Amniotic stem cell (primary cell): ENCODE measurements around the gene MICAL3.

Experiments
- DNase-seq: peaks from one replicate; lab custom pipeline; 2025; lab: John Stamatoyannopoulos, UW

Gene MICAL3

GRCh38 chr22:17817511-17818065, 206.8 kb downstream of the MICAL3 start:
- DNase-seq = no peak

DNA sequence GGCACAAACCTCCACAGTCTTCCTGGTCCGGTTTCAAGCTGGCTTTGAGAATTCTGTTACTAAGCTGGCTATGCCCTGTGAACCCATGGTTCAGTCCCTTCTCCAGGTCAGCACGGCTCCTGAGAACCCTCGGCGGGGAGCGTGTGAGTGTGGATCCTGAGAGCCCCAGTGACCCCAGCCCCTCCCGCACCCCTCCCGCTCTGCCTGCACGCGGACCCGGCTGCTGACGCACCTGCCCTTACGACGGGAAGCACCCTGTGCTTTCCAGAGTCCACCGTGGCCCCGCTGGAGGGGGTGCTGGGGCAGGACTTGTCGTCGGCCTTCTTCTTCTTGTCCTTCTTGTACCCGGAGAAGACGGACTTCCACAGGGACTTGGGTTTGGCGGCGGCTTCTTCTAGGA, 207.3 kb downstream of the MICAL3 start:
- DNase-seq = no peak

GRCh38 chr22:17816649-17817048, 207.7 kb downstream of the MICAL3 start:
- DNase-seq = no peak

DNA sequence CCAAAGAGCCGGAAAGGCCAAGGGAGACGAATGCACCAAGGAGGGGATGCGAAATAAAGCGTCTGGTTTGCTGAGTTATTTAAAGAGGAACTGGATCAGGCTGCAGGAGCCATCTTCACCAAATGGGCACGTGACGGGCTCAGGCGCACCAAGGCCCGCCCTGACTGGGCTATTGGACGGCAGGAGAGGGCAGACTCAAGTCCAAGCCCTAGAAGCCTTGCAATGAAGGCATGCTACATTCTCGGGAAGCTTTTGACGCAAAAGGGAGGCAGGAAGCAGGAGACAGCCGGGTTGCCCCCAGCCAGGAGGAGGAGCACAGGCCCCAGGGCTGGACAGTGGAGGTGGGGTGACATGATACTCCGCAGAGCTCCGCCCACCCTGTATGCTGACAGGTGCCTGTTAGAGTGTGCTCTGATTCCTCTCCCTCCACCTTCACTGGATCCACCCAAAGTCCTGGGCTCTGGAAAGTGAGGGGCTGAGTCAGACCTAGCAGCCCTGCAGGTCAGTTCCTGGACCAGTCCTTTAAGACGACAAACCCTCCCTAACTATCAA, 208.6 kb downstream of the MICAL3 start:
- DNase-seq = no peak

GRCh38 chr22:17814830-17815229, 209.5 kb downstream of the MICAL3 start:
- DNase-seq = no peak

DNA sequence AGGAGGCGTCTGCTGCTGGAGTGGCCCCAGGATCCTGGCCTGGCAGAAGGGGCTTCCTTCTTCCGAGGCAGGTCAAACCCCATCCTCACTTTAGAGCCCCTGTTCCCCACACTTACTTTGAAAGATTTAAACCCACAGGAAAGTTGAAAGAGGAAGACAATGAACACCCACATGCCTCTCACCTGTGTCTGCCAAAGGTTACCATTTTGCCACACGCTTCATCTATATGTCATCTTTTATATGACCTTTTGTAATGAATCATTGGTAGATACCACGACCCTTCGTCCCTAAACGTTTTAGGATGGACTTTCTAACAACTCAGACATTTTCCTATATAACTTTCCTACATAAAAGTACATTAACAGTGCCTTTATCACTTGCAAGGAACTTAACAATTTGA, 210.3 kb downstream of the MICAL3 start:
- DNase-seq = no peak

- no peak for DNase-seq
These were observed 213.2 kb downstream of the MICAL3 start for GRCh38 chr22:17811119-17811518.

DNA sequence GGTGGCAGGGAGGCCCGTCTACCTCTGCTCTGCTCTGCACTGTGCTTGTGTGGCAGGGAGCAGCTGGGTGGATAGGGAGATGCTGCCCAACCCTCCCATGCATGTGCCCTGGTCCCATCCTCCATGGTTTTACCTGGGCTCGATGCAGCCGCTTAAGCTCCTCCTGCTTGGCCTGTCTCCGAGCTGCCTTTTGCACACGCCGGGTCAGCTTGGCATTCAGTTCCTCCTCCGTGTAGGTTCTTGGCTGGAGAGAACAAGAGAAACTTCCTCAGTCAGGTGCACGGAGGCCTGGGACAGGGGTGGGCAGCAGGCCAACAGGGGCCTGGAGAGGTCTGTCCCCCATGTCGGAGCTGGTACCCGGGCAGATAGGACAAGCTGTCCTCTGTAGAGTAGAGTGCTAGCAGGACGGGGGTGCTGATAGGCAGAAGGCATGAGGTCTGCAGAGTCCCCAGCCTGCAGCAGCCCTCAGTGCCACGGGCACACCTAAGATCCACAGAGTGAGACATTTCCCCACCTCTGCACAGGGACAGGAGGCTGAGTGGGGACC, 213.7 kb downstream of the MICAL3 start:
- no peak for DNase-seq

GRCh38 chr22:17808693-17809403, 215.5 kb downstream of the MICAL3 start:
- DNase-seq = no peak

GRCh38 chr22:17807578-17808410, 216.6 kb downstream of the MICAL3 start:
- no peak for DNase-seq

DNA sequence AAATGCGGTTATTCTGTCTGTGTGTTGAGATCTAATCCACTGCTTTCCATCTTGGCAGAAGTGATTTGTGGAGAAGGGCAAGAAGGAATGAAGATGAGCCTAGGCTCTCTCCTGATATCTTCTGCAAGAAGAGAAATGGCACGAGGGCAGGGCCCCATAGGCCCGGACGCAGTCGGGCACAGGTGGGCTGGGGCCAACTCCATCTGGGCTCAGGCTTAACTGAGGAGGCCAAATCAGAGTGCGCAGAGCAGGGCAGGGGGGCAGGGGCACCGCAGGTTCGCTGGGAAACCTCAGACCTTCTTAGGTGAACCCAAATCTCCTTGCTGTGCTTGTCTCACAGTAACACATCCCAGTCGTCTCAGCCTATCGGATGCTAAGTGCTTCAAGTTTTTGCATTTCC, 217.3 kb downstream of the MICAL3 start:
- DNase-seq = no peak

- no peak for DNase-seq
These were observed 217.9 kb downstream of the MICAL3 start for GRCh38 chr22:17806437-17806836.

GRCh38 chr22:17804331-17805080, 219.9 kb downstream of the MICAL3 start:
- DNase-seq = no peak

DNA sequence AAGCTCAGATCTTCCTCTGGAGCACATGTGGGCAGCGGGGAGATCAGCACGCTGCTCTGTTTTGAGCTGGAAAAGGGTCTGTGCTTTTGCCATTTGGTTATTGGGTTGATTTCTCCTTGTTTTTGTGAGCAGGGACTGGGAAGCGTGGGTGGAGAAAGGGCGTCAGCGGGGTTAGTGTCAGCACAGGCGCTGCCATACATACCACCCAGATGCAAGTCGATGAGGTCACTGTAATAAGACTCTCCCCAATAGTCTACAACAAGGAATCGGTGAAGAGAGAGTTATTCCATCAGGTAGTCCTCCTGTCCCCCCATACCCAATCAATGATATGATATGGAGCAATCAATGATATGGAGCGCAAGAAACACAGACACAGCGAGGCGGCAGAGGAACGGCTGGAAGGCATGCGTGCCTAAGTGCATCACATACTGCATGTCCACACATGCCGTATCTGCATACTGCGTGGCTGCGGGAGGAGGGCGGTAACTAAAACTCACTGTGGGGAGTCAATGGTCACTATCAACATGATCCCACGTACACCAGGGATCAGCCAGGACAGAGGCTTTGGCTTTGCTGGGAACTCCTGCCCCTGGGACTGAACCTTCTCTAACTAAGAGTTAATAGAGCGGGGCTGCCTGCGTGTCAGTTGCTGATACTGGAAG, 220.6 kb downstream of the MICAL3 start:
- no peak for DNase-seq

- no peak for DNase-seq
These were observed 221.5 kb downstream of the MICAL3 start for GRCh38 chr22:17802822-17803221.

- DNase-seq = no peak
These were observed 221.9 kb downstream of the MICAL3 start for GRCh38 chr22:17802411-17802810.

DNA sequence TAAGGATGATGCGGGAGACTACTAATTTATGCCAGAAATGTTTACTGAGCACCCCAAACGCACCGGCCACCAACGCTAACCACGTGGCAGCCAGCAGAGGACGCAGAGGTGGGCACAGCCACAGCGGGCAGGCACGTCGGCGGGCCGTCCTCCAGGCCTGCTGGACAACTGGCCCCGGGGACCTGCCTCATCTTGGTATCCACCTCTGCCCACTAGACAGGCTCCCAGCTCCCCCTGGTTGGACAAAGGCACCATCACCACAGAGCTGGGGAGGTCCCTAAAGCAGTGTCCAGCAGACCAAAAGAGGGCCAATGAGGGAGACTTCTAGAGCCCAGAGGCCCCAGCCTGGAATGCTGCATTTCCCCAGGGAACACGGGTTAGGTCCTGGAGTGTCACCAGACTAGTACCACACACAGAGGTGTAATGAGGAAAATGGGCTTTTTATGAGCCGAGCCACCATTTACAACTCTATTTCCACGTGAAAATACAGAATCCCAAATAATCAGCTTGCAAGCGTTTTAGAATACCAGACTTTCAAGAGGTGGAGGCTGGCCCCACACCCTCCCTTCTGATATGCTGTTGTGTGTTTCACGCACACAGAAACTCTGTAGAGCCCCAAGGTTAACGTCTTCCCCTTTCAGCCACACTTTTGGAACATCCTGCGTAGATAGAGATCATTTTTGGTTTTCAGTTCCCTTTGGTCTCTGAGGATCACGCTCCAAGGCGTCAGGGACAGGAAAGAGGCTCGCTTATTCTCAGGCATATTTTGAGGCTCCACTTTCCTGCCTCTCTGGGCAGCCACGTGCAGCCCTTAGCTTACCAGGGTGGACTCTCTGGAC, 226.4 kb downstream of the MICAL3 start:
- no peak for DNase-seq

DNA sequence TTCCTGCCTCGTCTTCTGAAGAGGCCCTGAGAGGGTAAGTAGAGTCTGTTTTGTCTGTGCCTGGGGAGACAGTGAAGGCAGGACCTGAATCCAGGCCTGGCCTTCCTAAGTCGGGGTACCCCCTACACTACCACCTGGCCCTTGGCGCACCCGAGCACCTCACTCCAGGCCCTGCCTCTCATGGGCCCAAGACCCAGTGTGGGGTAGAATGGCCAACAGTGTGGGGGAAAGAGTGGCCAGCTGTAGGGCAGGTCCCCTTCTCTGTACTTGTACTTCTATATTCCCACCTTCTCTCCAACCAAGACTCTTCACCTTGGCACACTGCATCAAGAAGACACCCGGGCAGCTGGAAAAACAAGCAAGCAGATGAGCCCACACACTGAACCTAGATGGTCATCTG, 227.7 kb downstream of the MICAL3 start:
- DNase-seq = no peak

DNA sequence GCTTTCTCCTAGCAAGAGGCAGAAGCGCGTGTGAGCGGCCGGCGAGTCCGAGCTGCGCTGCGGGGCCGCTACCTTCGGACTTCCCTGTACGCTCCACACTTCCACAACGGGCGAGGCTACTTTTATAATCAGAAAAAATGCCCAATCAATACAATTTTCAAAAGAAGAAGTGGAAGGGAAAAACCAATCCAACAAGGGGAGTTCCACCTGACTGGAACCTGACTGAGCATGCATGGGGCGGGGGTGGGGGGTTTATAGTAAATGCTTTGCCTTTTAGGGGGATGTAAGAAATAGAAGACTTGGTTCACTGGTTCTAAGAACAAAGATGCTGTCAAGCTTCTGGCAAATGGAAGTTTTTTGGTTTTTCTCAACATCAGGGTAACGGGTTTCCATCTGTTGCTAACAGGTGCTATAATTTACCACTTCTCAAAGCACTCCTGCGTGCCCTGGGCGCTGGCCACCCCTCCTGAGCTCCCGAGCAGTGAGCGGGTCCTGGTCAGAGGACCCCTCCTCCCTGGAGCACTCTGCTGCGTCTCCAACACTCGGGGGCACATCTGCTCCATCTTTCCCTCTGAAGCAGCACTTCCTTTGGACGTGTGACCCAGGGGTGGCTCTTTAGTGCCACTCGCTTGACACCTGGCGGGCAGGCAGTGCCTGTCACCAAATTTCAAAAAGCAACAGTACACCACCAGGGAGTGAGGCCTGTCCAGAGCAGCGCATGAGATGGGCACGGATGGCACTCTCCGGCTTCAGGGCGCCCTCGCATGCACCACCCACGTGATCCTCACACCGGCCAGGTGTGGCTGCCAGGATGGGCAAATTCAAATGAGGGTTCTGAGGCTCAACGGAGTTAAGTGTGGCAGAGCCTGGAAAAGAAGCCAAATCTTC, 228.5 kb downstream of the MICAL3 start:
- DNase-seq = no peak
